Measurements from ENCODE around the gene AGAP2. TPM values are rescaled to one million over a fixed set of nuclear protein-coding genes. Genes with fewer than 3 reads are reported as not detected.

Gene AGAP2
- total and polyA plus RNA-seq, 2 of the 13 experiments (the other 11 are each of a cell fraction or from before 2014, with no cell fraction given), result 0.38 to 0.45 TPM

GRCh38 chr12:57781801-57782200 is 43.3 kb upstream of the AGAP2 start:
- 89% methylated on average over 2 of the region's 2 CpGs for WGBS (ENCODE audit: low lambda C conversion rate)
- TF ChIP-seq ZNF530 (CRISPR knock-in tag; IDR thresholded peaks at IDR 0.05; ENCODE audit: low read depth) (no peak), ZNF503 (CRISPR knock-in tag; IDR thresholded peaks at IDR 0.05) (no peak), ZNF44 (CRISPR knock-in tag; IDR thresholded peaks at IDR 0.05) (0 out of 2 replicates have a peak, but pooled peaks have one; percentile 4), CSRNP2 (CRISPR knock-in tag; conservative IDR thresholded peaks at IDR 0.05; ENCODE audit: low read depth) (no peak), SP5 (CRISPR knock-in tag; IDR thresholded peaks at IDR 0.05; ENCODE audit: borderline replicate concordance, low read depth) (no peak), MLX (CRISPR knock-in tag; IDR thresholded peaks at IDR 0.05) (no peak)
- no peak overlapping the region for H3K27ac ChIP-seq (ENCODE audit: extremely low read length, insufficient read depth, low read length)
- POLR2A ChIA-PET, result interaction anchor here (0.9 kb wide), 1 partner anchor 10 kb away, joined by 3 read pairs; the partner anchor contains the start of genes EEF1AKMT3 and METTL1
- peaks cover 6 to 24% of the 10 kb centered on the region in 2 experiments for H3K36me3 ChIP-seq (replicated peaks in 1 of 2; ENCODE audit: control insufficient read depth in 1 of 2, insufficient read depth in 2 of 2, low read length in 2 of 2)
- no peaks in the 10 kb centered on the region; a peak in 1 of 5 replicates for H3K27me3 ChIP-seq (ENCODE audit: control insufficient read depth in 1 of 2, insufficient read depth in 2 of 2, low read length in 2 of 2)
- CTCF ChIA-PET (ENCODE audit: low intra/inter-chr PET ratio, low total read pairs), result interaction anchor here (1.8 kb wide), 1 partner anchor 123 kb away, joined by 13 read pairs; no protein-coding TSS in a partner anchor
- in situ Hi-C loops (cut with HindIII; ENCODE audit: extremely low pct_ligation_motif_present, low pct_unique_long_range_greater_than_20kb) (no loop called here), intact Hi-C loops (cut with micrococcal nuclease; ENCODE audit: unreplicated experiment) (loop anchor here (1.0 kb wide), 2 partner anchors 10 to 124 kb away; partner anchors contain the start of genes EEF1AKMT3 and METTL1)
- no TSS peak for BruUV-seq (replicated peaks)
- ATAC-seq, result no peak
- FAIRE-seq, result no peak
- H3K4me1 ChIP-seq (ENCODE audit: insufficient read depth, low read length), result peaks cover 17% of the 10 kb centered on the region
- no peak overlapping the region for H3K4me3 ChIP-seq (replicated peaks in 1 of 3; ENCODE audit: insufficient read depth in 1 of 3, low read depth in 2 of 3, low read length in 3 of 3)
- peaks cover 16% of the 10 kb centered on the region for H3K79me2 ChIP-seq (ENCODE audit: insufficient read depth, low read length)
- H2AFZ ChIP-seq (ENCODE audit: low read length), result no peak overlapping the region
- H3K9ac ChIP-seq (ENCODE audit: insufficient read depth, low read depth, low read length), result no peak overlapping the region
- no peaks in the 10 kb centered on the region for H3K9me3 ChIP-seq (ENCODE audit: low read length)
- no peak for DNase-seq (ENCODE audit: low spot score)
- no peaks in the 10 kb centered on the region for H4K20me1 ChIP-seq (ENCODE audit: insufficient read depth, low read length)
- no peak overlapping the region for H3K4me2 ChIP-seq (ENCODE audit: low read depth, low read length)
